Upper lobe of left lung (tissue), 4 donors: ENCODE measurements around the gene TAF10.

ENCODE experiments used
- EP300 ChIP-seq, 4 donors: sonication (generic); formaldehyde crosslinking; IDR thresholded peaks; one replicate each; pipeline ENCODE4 v1.5.1; 2017; ENCODE audit warnings: antibody characterized with exemption in 4 of 4, control low read depth in 2 of 4
- POLR2A ChIP-seq, 4 donors: fragments of 450-650 bp; IDR thresholded peaks; one replicate each; pipeline ENCODE4 v1.5.1; 2016 to 2017; ENCODE audit warnings: antibody characterized with exemption in 4 of 4, mild to moderate bottlenecking in 2 of 4
- TF ChIP-seq, protein P1 (sequence below), 6 experiments: fragments of 450-650 bp in 4 of 6; fragments of 200-600 bp in 2 of 6; sonication (generic) in 2 of 6; IDR thresholded peaks; one replicate each; pipeline ENCODE4 v1.5.1; 2016 to 2019; ENCODE audit warnings: antibody characterized with exemption in 6 of 6

DNA sequence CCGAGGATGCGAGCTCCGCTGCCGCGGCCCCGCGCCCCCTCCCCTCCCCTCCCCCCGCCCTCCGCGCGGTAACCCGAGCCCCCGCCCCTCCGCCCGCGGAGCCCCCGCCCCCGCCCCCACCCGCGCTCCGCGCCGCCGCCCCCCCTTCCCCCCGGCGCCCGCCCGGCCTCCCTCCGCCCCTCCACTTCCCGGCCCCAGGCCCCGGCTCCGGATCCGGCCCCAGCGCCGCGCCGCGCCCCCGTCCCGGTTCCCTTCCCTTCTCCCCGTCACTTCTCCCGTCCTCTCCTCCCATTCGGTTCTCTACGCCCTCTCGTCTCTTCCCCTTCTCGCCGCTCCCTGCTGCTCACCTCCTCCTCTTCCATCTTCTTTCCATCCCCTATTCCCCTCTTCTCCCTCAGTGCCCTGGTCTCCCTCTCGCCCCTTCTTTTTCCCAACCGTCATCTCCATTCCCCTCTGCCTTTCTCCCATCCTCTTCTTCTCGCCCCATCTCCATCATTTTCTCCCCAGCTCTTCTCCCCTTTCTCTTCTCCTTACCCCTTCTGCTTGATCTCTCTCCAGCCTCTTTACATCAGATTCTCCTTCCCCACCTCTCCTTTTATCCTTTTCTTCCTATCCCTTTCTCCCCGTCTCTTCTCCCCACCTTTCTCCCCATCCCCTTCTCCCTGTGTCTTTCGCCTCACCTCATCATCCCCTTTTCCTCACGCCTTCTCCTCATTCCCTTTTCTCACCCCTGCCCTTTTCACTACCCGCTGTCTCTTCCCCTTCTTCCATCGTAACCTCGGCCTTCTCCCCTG lies 44.0 kb upstream of the TAF10 start, which contains the start of gene DCHS1:
- TF ChIP-seq EP300 (IDR thresholded peaks at IDR 0.05) (no peak), POLR2A (IDR thresholded peaks at IDR 0.05) (no peak)
- TF ChIP-seq, protein P1, sequence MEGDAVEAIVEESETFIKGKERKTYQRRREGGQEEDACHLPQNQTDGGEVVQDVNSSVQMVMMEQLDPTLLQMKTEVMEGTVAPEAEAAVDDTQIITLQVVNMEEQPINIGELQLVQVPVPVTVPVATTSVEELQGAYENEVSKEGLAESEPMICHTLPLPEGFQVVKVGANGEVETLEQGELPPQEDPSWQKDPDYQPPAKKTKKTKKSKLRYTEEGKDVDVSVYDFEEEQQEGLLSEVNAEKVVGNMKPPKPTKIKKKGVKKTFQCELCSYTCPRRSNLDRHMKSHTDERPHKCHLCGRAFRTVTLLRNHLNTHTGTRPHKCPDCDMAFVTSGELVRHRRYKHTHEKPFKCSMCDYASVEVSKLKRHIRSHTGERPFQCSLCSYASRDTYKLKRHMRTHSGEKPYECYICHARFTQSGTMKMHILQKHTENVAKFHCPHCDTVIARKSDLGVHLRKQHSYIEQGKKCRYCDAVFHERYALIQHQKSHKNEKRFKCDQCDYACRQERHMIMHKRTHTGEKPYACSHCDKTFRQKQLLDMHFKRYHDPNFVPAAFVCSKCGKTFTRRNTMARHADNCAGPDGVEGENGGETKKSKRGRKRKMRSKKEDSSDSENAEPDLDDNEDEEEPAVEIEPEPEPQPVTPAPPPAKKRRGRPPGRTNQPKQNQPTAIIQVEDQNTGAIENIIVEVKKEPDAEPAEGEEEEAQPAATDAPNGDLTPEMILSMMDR (IDR thresholded peaks at IDR 0.05) = no peak
